Activated naive CD8-positive, alpha-beta T cell treated with anti-CD3 and anti-CD28 coated beads, Interleukin-2, amount 50 U/mL, for 24 hours (primary cell): Measurements from ENCODE around the gene GLA.

Experiments used
- ATAC-seq: fragments of 150-1000 bp; cut with Tn5 transposase; one replicate; pipeline ENCODE4 v1.10.0; 2021
- DNase-seq: peaks from one replicate; pipeline ENCODE4 v3.0.0; 2021
- H3K27ac Mint-ChIP-seq: one replicate; pipeline ENCODE4 v1.8.0; 2021; ENCODE audit warnings: mild to moderate bottlenecking, mixed read lengths
- H3K27me3 Mint-ChIP-seq: one replicate; pipeline ENCODE4 v1.8.0; 2021; ENCODE audit warnings: mixed read lengths
- H3K36me3 Mint-ChIP-seq: one replicate; pipeline ENCODE4 v1.8.0; 2021; ENCODE audit warnings: low read depth, mixed read lengths
- H3K4me1 Mint-ChIP-seq: one replicate; pipeline ENCODE4 v1.8.0; 2021; ENCODE audit warnings: mixed read lengths
- H3K4me3 Mint-ChIP-seq: one replicate; pipeline ENCODE4 v1.8.0; 2021; ENCODE audit warnings: mild to moderate bottlenecking, moderate library complexity, mixed read lengths
- H3K9me3 Mint-ChIP-seq: one replicate; pipeline ENCODE4 v1.8.0; 2021; ENCODE audit warnings: mixed read lengths

GLA gene

GRCh38 chrX:101415180-101416145 is 7.7 kb upstream of the GLA start:
- DNase-seq (no peak), ATAC-seq (peak; percentile 68)
- Mint-ChIP-seq H3K27ac (peak overlapping the region; percentile 91), H3K9me3 (no peaks in the 10 kb centered on the region), H3K4me1 (peaks cover 62% of the 10 kb centered on the region), H3K27me3 (no peaks in the 10 kb centered on the region), H3K4me3 (no peak overlapping the region), H3K36me3 (peaks cover 17% of the 10 kb centered on the region)

DNA sequence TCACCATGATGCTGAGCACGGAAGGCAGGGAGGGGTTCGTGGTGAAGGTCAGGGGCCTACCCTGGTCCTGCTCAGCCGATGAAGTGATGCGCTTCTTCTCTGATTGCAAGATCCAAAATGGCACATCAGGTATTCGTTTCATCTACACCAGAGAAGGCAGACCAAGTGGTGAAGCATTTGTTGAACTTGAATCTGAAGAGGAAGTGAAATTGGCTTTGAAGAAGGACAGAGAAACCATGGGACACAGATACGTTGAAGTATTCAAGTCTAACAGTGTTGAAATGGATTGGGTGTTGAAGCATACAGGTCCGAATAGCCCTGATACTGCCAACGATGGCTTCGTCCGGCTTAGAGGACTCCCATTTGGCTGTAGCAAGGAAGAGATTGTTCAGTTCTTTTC is 4.3 kb upstream of the GLA start:
- Mint-ChIP-seq H3K9me3 (no peaks in the 10 kb centered on the region), H3K27me3 (peaks cover 4% of the 10 kb centered on the region), H3K4me3 (no peak overlapping the region), H3K36me3 (peaks cover 18% of the 10 kb centered on the region), H3K27ac (no peak overlapping the region), H3K4me1 (peaks cover 57% of the 10 kb centered on the region)
- no peak for ATAC-seq
- no peak for DNase-seq

DNA sequence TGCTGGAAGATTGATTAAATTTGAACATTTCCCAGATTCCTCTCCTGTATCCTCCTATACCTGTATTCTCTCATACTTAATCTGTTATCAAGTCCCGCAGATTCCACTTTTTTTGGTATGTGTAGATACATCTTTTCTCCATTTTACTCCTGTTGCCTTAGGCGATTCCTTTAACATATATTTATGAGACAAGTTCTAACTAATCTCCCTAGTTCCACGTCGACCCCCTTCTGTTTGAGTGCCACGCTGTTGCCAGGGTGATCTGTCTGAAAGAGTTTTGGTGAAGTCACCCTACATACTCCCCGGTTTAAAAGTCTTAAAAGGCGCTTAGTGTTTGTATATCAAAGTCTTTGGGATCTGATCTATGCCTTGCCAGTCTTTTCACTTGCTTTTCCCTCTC is 2.7 kb upstream of the GLA start:
- peak overlapping the region; percentile 80 for H3K27ac Mint-ChIP-seq
- no peak for DNase-seq
- H3K9me3 Mint-ChIP-seq, result no peaks in the 10 kb centered on the region
- H3K36me3 Mint-ChIP-seq, result peaks cover 21% of the 10 kb centered on the region
- no peak for ATAC-seq
- peaks cover 4% of the 10 kb centered on the region for H3K27me3 Mint-ChIP-seq
- peaks cover 55% of the 10 kb centered on the region for H3K4me1 Mint-ChIP-seq
- H3K4me3 Mint-ChIP-seq, result peak overlapping the region; percentile 67

DNA sequence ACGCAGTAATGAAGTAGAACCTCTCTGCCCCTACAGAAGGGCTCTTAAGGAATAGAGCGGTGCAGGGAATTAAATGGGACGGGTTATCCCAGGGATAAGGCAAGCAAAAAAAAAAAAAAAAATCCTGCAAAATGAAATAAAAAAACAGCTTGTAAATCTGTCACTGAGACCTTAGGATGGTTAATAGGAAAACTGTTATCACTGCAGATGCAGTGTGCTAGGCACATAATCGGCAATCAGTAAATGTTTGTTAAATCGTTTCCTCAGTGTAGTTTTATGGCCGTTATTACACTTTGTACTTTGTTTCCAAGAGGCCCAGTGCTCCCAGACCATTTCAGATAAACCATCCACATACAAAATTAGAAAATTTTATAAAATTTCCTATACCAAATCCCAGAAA is 1.3 kb upstream of the GLA start:
- peaks cover 24% of the 10 kb centered on the region for H3K36me3 Mint-ChIP-seq
- peak overlapping the region; percentile 97 for H3K4me3 Mint-ChIP-seq
- DNase-seq (no peak), ATAC-seq (no peak)
- peak overlapping the region; percentile 98 for H3K27ac Mint-ChIP-seq
- H3K4me1 Mint-ChIP-seq, result peaks cover 47% of the 10 kb centered on the region
- H3K27me3 Mint-ChIP-seq, result peaks cover 4% of the 10 kb centered on the region
- no peaks in the 10 kb centered on the region for H3K9me3 Mint-ChIP-seq

DNA sequence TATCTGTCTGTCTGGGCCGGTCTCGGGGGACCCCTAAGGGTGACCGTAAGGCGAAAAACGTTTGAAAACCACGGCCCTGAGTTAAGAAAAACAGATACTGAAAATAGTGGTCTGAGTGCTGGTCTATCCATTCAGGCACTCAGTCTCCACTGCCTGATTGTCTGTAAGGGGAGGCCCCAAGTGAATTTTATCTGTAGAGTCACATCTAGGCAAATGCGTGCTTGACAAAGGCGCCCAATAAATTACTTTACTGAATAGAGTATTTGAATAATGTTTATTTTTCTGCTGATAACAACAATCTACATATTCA is 762 bp upstream of the GLA start:
- Mint-ChIP-seq H3K4me1 (peaks cover 47% of the 10 kb centered on the region), H3K27ac (peak overlapping the region; percentile 98), H3K9me3 (no peaks in the 10 kb centered on the region), H3K36me3 (peaks cover 29% of the 10 kb centered on the region), H3K27me3 (peaks cover 4% of the 10 kb centered on the region), H3K4me3 (peak overlapping the region; percentile 97)
- no peak for DNase-seq
- peak; percentile 44 for ATAC-seq

- Mint-ChIP-seq H3K9me3 (no peaks in the 10 kb centered on the region), H3K4me1 (peaks cover 36% of the 10 kb centered on the region), H3K27ac (peak overlapping the region; percentile 98), H3K36me3 (peaks cover 23% of the 10 kb centered on the region), H3K27me3 (peaks cover 4% of the 10 kb centered on the region), H3K4me3 (peak overlapping the region; percentile 97)
- DNase-seq (no peak), ATAC-seq (no peak)
Measured at GRCh38 chrX:101407167-101407747, 468 bp downstream of the GLA start.

DNA sequence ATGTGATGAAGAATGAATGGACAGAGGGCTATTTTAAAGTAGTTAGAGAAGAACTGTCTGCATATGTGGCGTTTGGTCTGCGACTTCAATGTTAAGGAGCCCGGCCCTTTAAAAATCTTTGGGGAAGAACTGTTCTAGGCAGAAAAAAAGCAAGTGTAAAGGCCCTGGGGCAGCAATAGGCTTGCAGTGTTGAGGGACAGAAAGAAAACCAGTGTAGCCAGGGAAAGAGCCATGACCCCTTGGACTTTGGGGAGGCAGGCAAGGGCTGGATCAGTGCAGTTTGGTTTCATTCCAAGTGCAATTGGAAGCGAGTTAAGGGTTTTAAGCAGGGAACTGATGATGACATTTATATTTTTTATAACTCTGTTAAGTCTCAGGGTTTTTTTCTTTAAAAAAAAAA is 7.9 kb downstream of the GLA start:
- Mint-ChIP-seq H3K27ac (no peak overlapping the region), H3K36me3 (peaks cover 31% of the 10 kb centered on the region), H3K4me3 (no peak overlapping the region), H3K4me1 (peaks cover 7% of the 10 kb centered on the region), H3K27me3 (no peaks in the 10 kb centered on the region), H3K9me3 (no peaks in the 10 kb centered on the region)
- DNase-seq, result no peak
- no peak for ATAC-seq

DNA sequence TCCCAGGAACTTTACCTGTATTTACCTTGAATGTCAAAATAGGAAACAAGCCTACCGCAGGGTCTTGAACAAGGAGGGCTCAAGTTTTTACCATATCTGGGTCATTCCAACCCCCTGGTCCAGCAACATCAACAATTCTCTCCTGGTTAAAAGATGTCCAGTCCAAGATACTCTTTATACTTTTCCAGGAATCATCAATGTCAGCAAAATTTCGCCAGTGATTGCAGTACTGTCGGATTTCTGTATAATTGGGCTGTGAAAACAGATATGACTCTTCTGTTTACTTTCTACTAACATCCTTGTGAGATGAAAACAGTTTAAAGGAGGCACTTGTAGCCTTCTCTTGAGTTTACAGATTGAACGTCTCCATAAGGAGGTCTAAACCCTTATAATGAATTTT is 9.0 kb downstream of the GLA start:
- H3K4me1 Mint-ChIP-seq, result peaks cover 8% of the 10 kb centered on the region
- H3K27ac Mint-ChIP-seq, result no peak overlapping the region
- ATAC-seq (no peak), DNase-seq (no peak)
- H3K4me3 Mint-ChIP-seq, result no peak overlapping the region
- no peaks in the 10 kb centered on the region for H3K9me3 Mint-ChIP-seq
- H3K27me3 Mint-ChIP-seq, result no peaks in the 10 kb centered on the region
- peaks cover 33% of the 10 kb centered on the region for H3K36me3 Mint-ChIP-seq

GRCh38 chrX:101397779-101398178 is 9.9 kb downstream of the GLA start:
- Mint-ChIP-seq H3K9me3 (no peaks in the 10 kb centered on the region), H3K27me3 (no peaks in the 10 kb centered on the region), H3K27ac (no peak overlapping the region), H3K4me3 (no peak overlapping the region), H3K36me3 (peaks cover 40% of the 10 kb centered on the region), H3K4me1 (peaks cover 16% of the 10 kb centered on the region)
- ATAC-seq (no peak), DNase-seq (no peak)

DNA sequence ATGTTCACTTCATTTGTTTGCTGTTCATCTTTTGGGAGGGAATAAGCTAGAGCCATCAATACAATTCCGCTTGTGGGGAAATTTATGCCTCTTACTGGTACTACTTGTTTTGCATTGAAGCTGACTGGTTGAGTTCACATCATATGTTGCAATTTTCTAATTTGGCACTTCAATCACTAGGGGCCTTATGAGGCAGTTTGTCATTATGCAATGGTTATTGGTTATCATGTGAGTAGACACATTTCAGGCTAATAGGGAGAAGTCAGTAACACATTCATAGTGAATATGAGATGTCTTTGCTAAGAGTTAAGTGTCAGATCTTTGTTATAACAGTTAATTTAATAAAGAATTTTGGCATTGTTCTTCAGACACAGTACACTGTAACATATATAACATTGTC is 11.9 kb downstream of the GLA start:
- no peak overlapping the region for H3K4me3 Mint-ChIP-seq
- peak overlapping the region; percentile 47 for H3K27ac Mint-ChIP-seq
- no peaks in the 10 kb centered on the region for H3K9me3 Mint-ChIP-seq
- DNase-seq (no peak), ATAC-seq (no peak)
- no peaks in the 10 kb centered on the region for H3K27me3 Mint-ChIP-seq
- peaks cover 50% of the 10 kb centered on the region for H3K36me3 Mint-ChIP-seq
- H3K4me1 Mint-ChIP-seq, result peaks cover 22% of the 10 kb centered on the region

- Mint-ChIP-seq H3K4me1 (peaks cover 25% of the 10 kb centered on the region), H3K27me3 (no peaks in the 10 kb centered on the region), H3K27ac (peak overlapping the region; percentile 98), H3K9me3 (no peaks in the 10 kb centered on the region), H3K4me3 (peak overlapping the region; percentile 92), H3K36me3 (peaks cover 40% of the 10 kb centered on the region)
- DNase-seq (no peak), ATAC-seq (no peak)
Measured at GRCh38 chrX:101394372-101394771, 13.4 kb downstream of the GLA start.

DNA sequence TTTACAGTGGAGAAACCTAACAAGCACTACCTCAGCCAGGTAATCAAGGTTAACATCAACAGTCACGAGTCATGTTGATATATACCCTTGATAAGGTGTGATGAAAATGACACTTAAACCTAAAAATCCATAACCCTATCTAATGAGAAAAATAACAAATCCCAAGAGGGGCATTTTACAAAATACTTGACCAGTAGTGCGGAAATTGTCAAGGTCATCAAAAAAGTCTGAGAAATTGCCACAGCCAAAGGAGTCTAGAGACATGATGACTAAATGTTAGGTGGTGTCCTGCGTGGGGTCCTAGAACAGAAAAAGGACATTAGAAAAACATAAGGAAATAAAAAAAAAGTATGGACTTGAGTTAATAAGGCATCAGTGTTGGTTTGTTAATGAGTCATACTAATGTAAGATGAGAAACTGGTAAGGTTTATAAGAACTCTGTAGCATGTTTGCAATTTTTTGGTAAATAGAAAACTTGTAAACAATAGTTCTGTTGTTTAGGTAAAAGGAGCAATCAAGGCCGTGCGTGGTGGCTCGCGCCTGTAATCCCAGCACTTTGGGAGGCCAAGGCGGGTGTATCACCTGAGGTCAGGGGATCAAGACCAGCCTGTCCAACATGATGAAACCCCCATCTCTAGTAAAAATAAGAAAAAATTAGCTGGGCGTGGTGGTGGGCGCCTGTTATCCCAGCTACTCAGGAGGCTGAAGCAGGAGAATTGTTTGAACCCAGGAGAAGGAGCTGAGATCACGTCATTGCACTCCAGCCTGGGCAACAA is 14.0 kb downstream of the GLA start:
- DNase-seq (no peak), ATAC-seq (no peak)
- no peaks in the 10 kb centered on the region for H3K9me3 Mint-ChIP-seq
- peak overlapping the region; percentile 98 for H3K27ac Mint-ChIP-seq
- H3K4me3 Mint-ChIP-seq, result peak overlapping the region; percentile 92
- peaks cover 25% of the 10 kb centered on the region for H3K4me1 Mint-ChIP-seq
- peaks cover 40% of the 10 kb centered on the region for H3K36me3 Mint-ChIP-seq
- no peaks in the 10 kb centered on the region for H3K27me3 Mint-ChIP-seq

- H3K36me3 Mint-ChIP-seq, result peaks cover 40% of the 10 kb centered on the region
- H3K9me3 Mint-ChIP-seq, result no peaks in the 10 kb centered on the region
- DNase-seq, result no peak
- H3K4me3 Mint-ChIP-seq, result peak overlapping the region; percentile 92
- ATAC-seq, result no peak
- H3K27me3 Mint-ChIP-seq, result no peaks in the 10 kb centered on the region
- H3K4me1 Mint-ChIP-seq, result peaks cover 25% of the 10 kb centered on the region
- H3K27ac Mint-ChIP-seq, result peak overlapping the region; percentile 98
Measured at GRCh38 chrX:101391831-101392230, 15.9 kb downstream of the GLA start.

DNA sequence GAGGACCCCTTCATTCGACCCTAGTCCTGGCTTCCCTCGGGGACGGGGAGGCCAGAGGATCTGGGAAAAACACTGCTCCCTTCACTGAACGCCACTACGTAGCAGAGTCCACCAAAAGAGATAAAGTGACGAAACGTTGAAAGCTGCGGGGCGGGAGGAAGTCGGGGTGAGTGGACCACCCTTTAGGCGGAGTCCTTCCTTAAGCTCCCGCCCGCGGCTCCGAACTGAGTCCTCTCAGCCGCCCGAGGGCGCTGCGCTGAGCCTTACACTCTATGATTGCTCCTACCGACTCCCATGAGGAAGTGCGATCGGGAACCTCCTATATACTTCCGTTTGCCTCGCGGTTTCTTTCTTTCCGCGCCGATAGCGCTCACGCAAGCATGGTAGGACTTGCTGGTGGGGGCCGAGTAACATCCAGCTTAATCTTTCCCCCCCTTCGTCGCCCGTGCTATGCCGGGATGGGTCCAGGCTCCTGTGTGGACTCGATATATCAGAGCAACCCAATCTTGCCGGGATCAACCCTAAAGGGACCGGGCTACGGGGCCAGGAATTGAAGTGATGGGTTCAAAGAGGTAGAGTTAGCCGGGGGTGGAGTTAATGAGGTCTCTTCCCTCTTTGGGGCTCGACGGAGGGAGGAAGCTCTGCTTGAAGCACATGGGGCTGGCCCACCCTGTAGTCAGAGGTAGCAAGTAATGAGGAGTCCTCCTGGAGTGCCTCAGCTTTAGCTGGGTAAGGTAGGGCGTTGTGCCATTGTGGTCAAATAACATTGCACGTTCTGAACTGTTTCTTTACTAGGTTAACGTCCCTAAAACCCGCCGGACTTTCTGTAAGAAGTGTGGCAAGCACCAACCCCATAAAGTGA is 16.8 kb downstream of the GLA start, which contains the start of gene RPL36A:
Gene RPL36A, plus strand, starts transcription at position 348 of the 862 bp plus-strand sequence. Its CDS starts 33 bp downstream, at position 381.
- no peaks in the 10 kb centered on the region for H3K9me3 Mint-ChIP-seq
- no peaks in the 10 kb centered on the region for H3K27me3 Mint-ChIP-seq
- peak within 1 kb of the TSS; percentile 98 for H3K27ac Mint-ChIP-seq
- peak within 1 kb of the TSS; percentile 92 for H3K4me3 Mint-ChIP-seq
- H3K36me3 Mint-ChIP-seq, result peaks cover 40% of the 10 kb centered on the region
- peaks cover 29% of the 10 kb centered on the region for H3K4me1 Mint-ChIP-seq
- DNase-seq (peak; percentile 82), ATAC-seq (peak; percentile 99)
